ENCODE data around the gene ARHGAP33.

GRCh38 chr19:35753634-35754369 is 21.6 kb upstream of the ARHGAP33 start:
- TF ChIP-seq CTCF (IDR thresholded peaks at IDR 0.05) (no peak), POLR2AphosphoS5 (IDR thresholded peaks at IDR 0.05) (no peak), POLR2A (IDR thresholded peaks at IDR 0.05) (no peak)
